HL-60 (cell line): Measurements from ENCODE around the gene TSSK2.

ENCODE experiments used
- DNase-seq, 2 experiments: peaks; one replicate each; pipeline ENCODE4 v3.0.0-alpha.2; 2010 to 2020; ENCODE audit warnings: low read depth in 1 of 2, low spot score in 1 of 2
- H3K27ac ChIP-seq: fragments of 250-450 bp; sonication (Bioruptor Pico); replicated peaks from 2 replicates; pipeline ENCODE4 v1.5.1; 2020; ENCODE audit warnings: mild to moderate bottlenecking, moderate library complexity
- H3K27me3 ChIP-seq: fragments of 250-450 bp; sonication (Bioruptor Pico); 2 replicates; pipeline ENCODE4 v1.5.1; 2021; ENCODE audit warnings: mild to moderate bottlenecking, moderate library complexity; ENCODE audit not compliant: insufficient read depth, poor library complexity, severe bottlenecking
- H3K4me3 ChIP-seq: replicated peaks from 2 replicates; pipeline ENCODE4 v1.5.1; 2011; ENCODE audit warnings: mild to moderate bottlenecking, control low read depth, low read length; ENCODE audit not compliant: insufficient read depth
- CTCF ChIP-seq: IDR thresholded peaks from one replicate; pipeline ENCODE4 v1.5.1; 2011; ENCODE audit warnings: low read length, control low read depth, inconsistent platforms; ENCODE audit not compliant: insufficient read depth
- GABPA ChIP-seq: IDR thresholded peaks from 2 replicates; pipeline ENCODE4 v1.6.1; 2012; ENCODE audit warnings: low read depth
- POLR2AphosphoS5 ChIP-seq: IDR thresholded peaks from 2 replicates; pipeline ENCODE4 v1.6.1; 2012; ENCODE audit warnings: low read depth
- REST ChIP-seq: IDR thresholded peaks from 2 replicates; pipeline ENCODE4 v1.6.1; 2012; ENCODE audit warnings: low read depth; ENCODE audit not compliant: insufficient replicate concordance
- SPI1 ChIP-seq: IDR thresholded peaks from 2 replicates; pipeline ENCODE4 v1.6.1; 2012; ENCODE audit warnings: low read depth, mild to moderate bottlenecking, borderline replicate concordance

Gene TSSK2

GRCh38 chr22:19123936-19124335 is 7.2 kb upstream of the TSSK2 start:
- DNase-seq: no peak
- TF ChIP-seq CTCF (no peak), SPI1 (no peak), POLR2AphosphoS5 (no peak), REST (no peak), GABPA (no peak)
- Histone ChIP-seq H3K4me3 (no peak overlapping the region), H3K27me3 (no peaks in the 10 kb centered on the region), H3K27ac (no peak overlapping the region)

GRCh38 chr22:19124377-19124776 is 6.7 kb upstream of the TSSK2 start:
- TF ChIP-seq SPI1 (no peak), CTCF (no peak), POLR2AphosphoS5 (no peak), REST (no peak), GABPA (no peak)
- no peak for DNase-seq
- H3K27me3 ChIP-seq: no peaks in the 10 kb centered on the region
- H3K4me3 ChIP-seq: no peak overlapping the region
- H3K27ac ChIP-seq: no peak overlapping the region

GRCh38 chr22:19125011-19125410 is 6.1 kb upstream of the TSSK2 start:
- no peak overlapping the region for H3K4me3 ChIP-seq
- no peak overlapping the region for H3K27ac ChIP-seq
- DNase-seq: no peak
- no peaks in the 10 kb centered on the region for H3K27me3 ChIP-seq
- TF ChIP-seq REST (no peak), SPI1 (no peak), POLR2AphosphoS5 (no peak), CTCF (no peak)
